ENCODE measurements around the gene ARPP19. TPM values are rescaled to one million over a fixed set of nuclear protein-coding genes. Genes with fewer than 3 reads are reported as not detected.

ARPP19 gene
- polyA plus RNA-seq, 1 of the 3 experiments (the other 2 are of a cell fraction), result 29.0 TPM

DNA sequence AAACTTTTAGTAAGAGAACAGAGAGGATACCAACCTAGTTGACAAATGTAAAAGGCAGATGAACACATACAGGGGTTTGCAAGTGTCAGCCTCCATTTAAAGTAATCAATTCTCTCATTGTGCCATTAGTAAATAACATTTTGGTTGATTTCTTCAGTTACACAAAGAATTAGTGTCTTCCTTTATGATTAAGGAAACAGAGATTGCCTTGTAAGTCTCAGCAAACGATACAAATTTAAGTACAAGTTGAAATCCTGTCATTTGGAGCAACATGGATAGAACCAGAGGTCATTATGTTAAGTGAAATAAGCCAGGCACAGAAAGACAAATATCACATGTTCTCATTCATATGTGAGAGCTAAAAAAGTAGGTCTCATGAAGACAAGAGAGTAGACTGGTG is 66.2 kb downstream of the ARPP19 start (continued):
- TF ChIP-seq EZH2phosphoT487 (IDR thresholded peaks at IDR 0.05; ENCODE audit: borderline replicate concordance, low read depth) (no peak), RXRA (IDR thresholded peaks at IDR 0.05; ENCODE audit: borderline replicate concordance, low read depth) (no peak), MXI1 (IDR thresholded peaks at IDR 0.05; ENCODE audit: low read depth, low read length) (no peak), NFIC (IDR thresholded peaks at IDR 0.05; ENCODE audit: borderline replicate concordance) (no peak), EP300 (IDR thresholded peaks at IDR 0.05; ENCODE audit: borderline replicate concordance in 1 of 2, low read depth in 1 of 2, low read length in 1 of 2) (no peak), SMC3 (IDR thresholded peaks at IDR 0.05; ENCODE audit: low read depth, low read length) (no peak)
- TF ChIP-seq, protein P1, sequence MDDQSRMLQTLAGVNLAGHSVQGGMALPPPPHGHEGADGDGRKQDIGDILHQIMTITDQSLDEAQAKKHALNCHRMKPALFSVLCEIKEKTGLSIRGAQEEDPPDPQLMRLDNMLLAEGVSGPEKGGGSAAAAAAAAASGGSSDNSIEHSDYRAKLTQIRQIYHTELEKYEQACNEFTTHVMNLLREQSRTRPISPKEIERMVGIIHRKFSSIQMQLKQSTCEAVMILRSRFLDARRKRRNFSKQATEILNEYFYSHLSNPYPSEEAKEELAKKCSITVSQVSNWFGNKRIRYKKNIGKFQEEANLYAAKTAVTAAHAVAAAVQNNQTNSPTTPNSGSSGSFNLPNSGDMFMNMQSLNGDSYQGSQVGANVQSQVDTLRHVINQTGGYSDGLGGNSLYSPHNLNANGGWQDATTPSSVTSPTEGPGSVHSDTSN (IDR thresholded peaks at IDR 0.05), result no peak

DNA sequence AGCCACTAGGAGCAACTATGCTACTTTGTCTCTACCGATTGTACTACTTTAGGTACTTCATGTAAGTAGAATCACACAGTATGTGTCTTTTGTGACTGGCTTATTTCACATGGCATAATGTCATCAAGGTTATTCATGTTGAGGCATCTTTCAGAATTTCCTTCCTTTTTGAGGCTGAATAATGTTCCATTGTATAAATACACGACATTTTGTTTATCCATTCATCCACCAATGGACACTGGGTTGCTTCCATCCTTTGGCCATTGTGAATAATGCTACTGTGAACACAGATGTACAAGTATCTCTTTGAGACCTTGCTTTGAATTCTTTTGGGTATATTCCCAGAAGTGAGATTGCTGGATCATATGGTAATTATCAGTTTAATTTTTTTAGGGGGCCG is 69.3 kb downstream of the ARPP19 start:
- TF ChIP-seq RAD21 (IDR thresholded peaks at IDR 0.05; ENCODE audit: low read length), result no peak
- TF ChIP-seq MXI1 (IDR thresholded peaks at IDR 0.05; ENCODE audit: low read depth, low read length), result no peak
- no peak for TF ChIP-seq CHD2 (IDR thresholded peaks at IDR 0.05; ENCODE audit: low read length, partially characterized antibody)
- TF ChIP-seq YY1 (IDR thresholded peaks at IDR 0.05; ENCODE audit: low read depth), result no peak
- no peak for TF ChIP-seq MAX (IDR thresholded peaks at IDR 0.05; ENCODE audit: low read depth)
- no peak for TF ChIP-seq GATA2 (CRISPR knock-in tag; IDR thresholded peaks at IDR 0.05)
- TF ChIP-seq TAF1 (IDR thresholded peaks at IDR 0.05; ENCODE audit: borderline replicate concordance, low read depth, low read length), result no peak
- no peak for TF ChIP-seq USF1 (IDR thresholded peaks at IDR 0.05; ENCODE audit: borderline replicate concordance, low read depth)
- no peak for TF ChIP-seq FOSL2 (IDR thresholded peaks at IDR 0.05; ENCODE audit: borderline replicate concordance, low read depth)
- TF ChIP-seq NRF1 (IDR thresholded peaks at IDR 0.05; ENCODE audit: low read depth, low read length), result no peak
- TF ChIP-seq POLR2AphosphoS5 (IDR thresholded peaks at IDR 0.05; ENCODE audit: low read depth, low read length), result no peak
- no peak for TF ChIP-seq SMC3 (IDR thresholded peaks at IDR 0.05; ENCODE audit: low read depth, low read length)
- TF ChIP-seq EZH2phosphoT487 (IDR thresholded peaks at IDR 0.05; ENCODE audit: borderline replicate concordance, low read depth), result no peak
- Histone ChIP-seq H3K9me3 (no peaks in the 10 kb centered on the region), H3K9me2 (no peaks in the 10 kb centered on the region), H3K27ac (ENCODE audit: low read depth in 2 of 2, low read length in 1 of 2) (no peak overlapping the region), H3K36me3 (replicated peaks in 1 of 2; ENCODE audit: control insufficient read depth in 1 of 2, insufficient read depth in 2 of 2, low read length in 1 of 2) (no peaks in the 10 kb centered on the region), H3K4me2 (no peak overlapping the region), H3K79me2 (ENCODE audit: insufficient read depth) (peaks cover 37% of the 10 kb centered on the region), H4K20me1 (ENCODE audit: insufficient read depth) (no peaks in the 10 kb centered on the region), H3K27me3 (ENCODE audit: insufficient read depth) (no peaks in the 10 kb centered on the region), H3K4me1 (ENCODE audit: control insufficient read depth in 1 of 2, insufficient read depth in 2 of 2, low read depth in 1 of 2, low read length in 1 of 2) (peaks cover 0 to 7% of the 10 kb centered on the region in 2 experiments; a peak in 1 of 4 replicates), H3K9ac (no peak overlapping the region), H3F3A (replicated peaks; ENCODE audit: insufficient read depth) (peaks cover 4% of the 10 kb centered on the region), H2AFZ (ENCODE audit: low read depth) (no peak overlapping the region), H3K4me3 (ENCODE audit: low read depth in 2 of 2, low read length in 1 of 2) (no peak overlapping the region)
- no peak for DNase-seq
- WGBS (ENCODE audit: low lambda C conversion rate), result 98% methylated on average over 3 of the region's 3 CpGs
- POLR2A ChIA-PET, result no interaction called here
- CTCF ChIA-PET, result no interaction called here
